Activated naive CD4-positive, alpha-beta T cell treated with anti-CD3 and anti-CD28 coated beads, Interleukin-2, amount 10 ng/mL, durations not matched to agents 7 days and 5 days (primary cell): Measurements from ENCODE around the gene AMBN.

Experiments used
- CTCF ChIA-PET: fragments of 350-600 bp; sonication (Branson Sonifier 250); formaldehyde crosslinking; loops from one replicate; lab custom pipeline; 2021; ENCODE audit warnings: antibody characterized with exemption; lab: Charles Lee
- DNase-seq: peaks from one replicate; pipeline ENCODE4 v3.0.0-alpha.2; 2020
- H3K27ac Mint-ChIP-seq: one replicate; pipeline ENCODE4 v1.8.0; 2021; ENCODE audit warnings: mild to moderate bottlenecking, moderate library complexity, mixed read lengths
- H3K27me3 Mint-ChIP-seq: one replicate; pipeline ENCODE4 v1.8.0; 2021; ENCODE audit warnings: mild to moderate bottlenecking, mixed read lengths
- H3K36me3 Mint-ChIP-seq: one replicate; pipeline ENCODE4 v1.8.0; 2021; ENCODE audit warnings: mixed read lengths
- H3K4me1 Mint-ChIP-seq: one replicate; pipeline ENCODE4 v1.8.0; 2021; ENCODE audit warnings: mixed read lengths
- H3K4me3 Mint-ChIP-seq: one replicate; pipeline ENCODE4 v1.8.0; 2021; ENCODE audit warnings: mild to moderate bottlenecking, moderate library complexity, mixed read lengths
- H3K9me3 Mint-ChIP-seq: one replicate; pipeline ENCODE4 v1.8.0; 2021; ENCODE audit warnings: mixed read lengths

The AMBN gene

DNA sequence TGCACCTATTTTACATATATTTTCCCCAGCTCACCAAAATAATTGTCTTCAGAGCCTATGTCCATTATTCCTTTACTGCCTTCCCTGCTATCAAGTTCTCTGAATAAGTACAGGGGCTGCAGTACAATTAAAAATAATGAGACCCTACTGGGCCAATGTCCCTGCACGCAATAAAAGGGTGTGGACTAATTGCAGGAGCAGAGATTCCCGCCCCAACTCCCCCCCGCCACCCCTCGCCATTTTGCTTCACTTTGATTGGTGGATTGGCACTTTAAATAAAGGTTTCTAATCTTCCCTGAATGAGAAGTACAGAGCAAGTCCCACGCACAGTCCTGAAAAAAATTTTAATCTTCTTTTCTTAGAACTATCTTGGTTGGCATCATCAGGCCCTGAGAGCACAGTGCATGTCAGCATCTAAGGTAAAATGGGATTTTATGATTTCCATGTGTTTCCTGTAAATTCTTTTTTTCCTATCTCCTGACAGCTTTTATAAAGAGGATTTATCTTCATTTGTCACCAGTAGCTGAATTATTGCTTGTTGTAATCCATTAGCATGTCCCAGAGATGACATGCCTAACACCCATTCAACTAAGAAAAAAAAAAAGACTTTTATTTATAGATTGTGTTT lies at the start of gene AMBN:
Gene AMBN, plus strand, starts transcription at position 302 of the 628 bp plus-strand sequence. Its CDS starts 103 bp downstream, at position 405.
- H3K9me3 Mint-ChIP-seq: no peaks in the 10 kb centered on the region

DNA sequence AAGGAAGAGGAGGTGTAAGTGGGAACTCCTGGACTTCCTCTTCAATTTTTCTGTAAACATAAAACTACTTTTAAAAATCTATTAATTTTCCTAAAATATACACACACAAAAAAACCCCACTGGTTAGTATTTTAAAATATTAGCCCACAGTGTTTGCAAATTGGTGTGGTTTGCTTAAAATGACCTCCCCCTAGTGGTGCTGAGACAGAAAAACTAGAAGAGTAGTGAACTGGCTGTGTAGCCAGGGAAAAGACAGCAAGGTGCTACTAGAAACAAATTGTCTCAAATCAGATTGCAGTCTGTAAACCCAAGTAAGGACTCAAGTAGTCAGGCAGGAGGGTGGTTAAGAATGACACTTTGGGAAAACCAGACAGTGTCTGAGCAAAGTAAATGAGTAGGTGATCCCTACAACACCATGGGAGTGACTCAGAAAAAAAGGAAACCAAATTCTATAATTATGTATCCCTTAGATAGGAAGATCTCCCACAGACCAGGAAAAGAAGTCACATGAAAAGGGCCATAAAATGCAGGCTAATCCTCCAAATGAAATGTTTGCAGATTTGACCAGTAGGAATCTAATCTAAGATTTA lies 47.7 kb upstream of the AMBN start:
- H3K4me1 Mint-ChIP-seq: no peaks in the 10 kb centered on the region
- H3K27ac Mint-ChIP-seq: no peak overlapping the region
- DNase-seq: no peak
- no peaks in the 10 kb centered on the region for H3K9me3 Mint-ChIP-seq
- H3K36me3 Mint-ChIP-seq: no peaks in the 10 kb centered on the region
- H3K4me3 Mint-ChIP-seq: no peak overlapping the region
- CTCF ChIA-PET: no interaction called here
- peaks cover 12% of the 10 kb centered on the region for H3K27me3 Mint-ChIP-seq

More for the DNA sequence above, at the start of gene AMBN:
- no peak for DNase-seq
- H3K27me3 Mint-ChIP-seq: no peaks in the 10 kb centered on the region
- CTCF ChIA-PET: no interaction called here
- no peak within 1 kb of the TSS for H3K27ac Mint-ChIP-seq
- H3K4me1 Mint-ChIP-seq: no peaks in the 10 kb centered on the region
- H3K36me3 Mint-ChIP-seq: no peaks in the 10 kb centered on the region
- H3K4me3 Mint-ChIP-seq: no peak within 1 kb of the TSS

GRCh38 chr4:70556856-70557255 lies 35.2 kb upstream of the AMBN start:
- CTCF ChIA-PET: no interaction called here
- peaks cover 7% of the 10 kb centered on the region for H3K4me1 Mint-ChIP-seq
- H3K4me3 Mint-ChIP-seq: no peak overlapping the region
- H3K27ac Mint-ChIP-seq: no peak overlapping the region
- H3K27me3 Mint-ChIP-seq: peaks cover 4% of the 10 kb centered on the region
- no peak for DNase-seq
- no peaks in the 10 kb centered on the region for H3K36me3 Mint-ChIP-seq
- no peaks in the 10 kb centered on the region for H3K9me3 Mint-ChIP-seq

GRCh38 chr4:70559211-70559830 lies 32.7 kb upstream of the AMBN start:
- Mint-ChIP-seq H3K4me3 (no peak overlapping the region), H3K9me3 (no peaks in the 10 kb centered on the region), H3K36me3 (no peaks in the 10 kb centered on the region), H3K27me3 (peaks cover 4% of the 10 kb centered on the region), H3K27ac (no peak overlapping the region), H3K4me1 (peaks cover 7% of the 10 kb centered on the region)
- CTCF ChIA-PET: interaction anchor here (0.9 to 1.7 kb wide), 2 partner anchors 12 to 53 kb away, joined by 4 to 5 read pairs; no protein-coding TSS in a partner anchor
- peak; percentile 55 for DNase-seq

GRCh38 chr4:70559924-70560323 lies 32.1 kb upstream of the AMBN start:
- no peaks in the 10 kb centered on the region for H3K9me3 Mint-ChIP-seq
- H3K27me3 Mint-ChIP-seq: peaks cover 4% of the 10 kb centered on the region
- no peak overlapping the region for H3K4me3 Mint-ChIP-seq
- peaks cover 7% of the 10 kb centered on the region for H3K4me1 Mint-ChIP-seq
- CTCF ChIA-PET: interaction anchor here (1.7 kb wide), 1 partner anchor 12 kb away, joined by 5 read pairs; no protein-coding TSS in a partner anchor
- H3K27ac Mint-ChIP-seq: no peak overlapping the region
- DNase-seq: no peak
- H3K36me3 Mint-ChIP-seq: no peaks in the 10 kb centered on the region

DNA sequence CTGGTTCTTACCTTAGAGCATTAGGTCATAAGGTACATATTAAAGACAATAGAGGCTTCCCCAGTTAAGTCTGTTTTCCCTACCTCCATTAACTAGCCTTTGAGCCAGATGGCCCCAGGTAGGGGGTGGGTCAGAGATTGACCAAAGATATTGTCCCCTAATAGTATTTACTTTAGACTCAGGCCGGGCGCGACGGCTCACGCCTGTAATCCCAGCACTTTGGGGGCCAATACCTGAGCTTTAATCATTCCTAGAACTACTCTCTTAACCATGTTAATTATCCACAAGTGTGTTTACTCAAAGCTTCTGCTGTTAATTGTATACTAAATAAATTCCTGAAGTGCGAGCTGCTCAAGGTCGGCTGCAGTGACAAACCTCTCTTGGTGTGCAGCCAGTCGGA lies 28.0 kb upstream of the AMBN start:
- CTCF ChIA-PET: interaction anchor here (0.6 kb wide), 1 partner anchor 661 kb away, joined by 4 read pairs; no protein-coding TSS in a partner anchor
- H3K27ac Mint-ChIP-seq: no peak overlapping the region
- H3K4me3 Mint-ChIP-seq: no peak overlapping the region
- H3K9me3 Mint-ChIP-seq: no peaks in the 10 kb centered on the region
- H3K27me3 Mint-ChIP-seq: peaks cover 4% of the 10 kb centered on the region
- DNase-seq: no peak
- no peaks in the 10 kb centered on the region for H3K36me3 Mint-ChIP-seq
- no peaks in the 10 kb centered on the region for H3K4me1 Mint-ChIP-seq

- no peak overlapping the region for H3K27ac Mint-ChIP-seq
- CTCF ChIA-PET: interaction anchor here (1.9 kb wide), 1 partner anchor 11 kb away, joined by 5 read pairs; no protein-coding TSS in a partner anchor
Observed at GRCh38 chr4:70570796-70571195, 21.3 kb upstream of the AMBN start.

DNA sequence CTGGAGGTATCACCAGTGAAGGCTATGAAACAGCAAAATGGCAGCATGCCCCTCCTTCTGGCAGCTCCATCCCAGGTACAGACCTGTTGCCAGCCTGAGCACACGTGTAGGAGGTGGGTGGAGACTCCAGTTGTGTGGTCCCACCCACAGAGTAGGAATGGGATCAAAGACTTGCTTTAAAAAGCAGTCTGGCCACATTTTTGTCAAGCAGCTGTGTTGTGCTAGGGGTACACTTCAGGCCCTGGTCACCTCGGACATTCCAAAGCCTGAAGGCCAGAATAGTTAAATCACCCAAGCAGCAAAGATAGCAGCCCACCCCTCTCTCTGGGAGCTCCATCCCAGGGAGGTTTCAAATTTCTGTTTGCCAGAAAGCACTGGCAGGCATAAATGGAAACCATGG lies 20.3 kb upstream of the AMBN start:
- DNase-seq: no peak
- Mint-ChIP-seq H3K36me3 (no peaks in the 10 kb centered on the region), H3K4me3 (no peak overlapping the region), H3K27ac (no peak overlapping the region), H3K4me1 (no peaks in the 10 kb centered on the region), H3K27me3 (no peaks in the 10 kb centered on the region), H3K9me3 (no peaks in the 10 kb centered on the region)
- CTCF ChIA-PET: interaction anchor here (1.9 kb wide), 1 partner anchor 12 kb away, joined by 5 read pairs; no protein-coding TSS in a partner anchor

More at GRCh38 chr4:70570796-70571195, 21.3 kb upstream of the AMBN start:
- no peaks in the 10 kb centered on the region for H3K9me3 Mint-ChIP-seq
- no peak overlapping the region for H3K4me3 Mint-ChIP-seq
- H3K4me1 Mint-ChIP-seq: no peaks in the 10 kb centered on the region
- no peak for DNase-seq
- H3K36me3 Mint-ChIP-seq: no peaks in the 10 kb centered on the region
- no peaks in the 10 kb centered on the region for H3K27me3 Mint-ChIP-seq

- no peaks in the 10 kb centered on the region for H3K4me1 Mint-ChIP-seq
- H3K4me3 Mint-ChIP-seq: no peak overlapping the region
- CTCF ChIA-PET: no interaction called here
- no peak for DNase-seq
- H3K27ac Mint-ChIP-seq: no peak overlapping the region
- H3K9me3 Mint-ChIP-seq: no peaks in the 10 kb centered on the region
- no peaks in the 10 kb centered on the region for H3K36me3 Mint-ChIP-seq
- peaks cover 7% of the 10 kb centered on the region for H3K27me3 Mint-ChIP-seq
Observed at GRCh38 chr4:70575964-70576363, 16.1 kb upstream of the AMBN start.

DNA sequence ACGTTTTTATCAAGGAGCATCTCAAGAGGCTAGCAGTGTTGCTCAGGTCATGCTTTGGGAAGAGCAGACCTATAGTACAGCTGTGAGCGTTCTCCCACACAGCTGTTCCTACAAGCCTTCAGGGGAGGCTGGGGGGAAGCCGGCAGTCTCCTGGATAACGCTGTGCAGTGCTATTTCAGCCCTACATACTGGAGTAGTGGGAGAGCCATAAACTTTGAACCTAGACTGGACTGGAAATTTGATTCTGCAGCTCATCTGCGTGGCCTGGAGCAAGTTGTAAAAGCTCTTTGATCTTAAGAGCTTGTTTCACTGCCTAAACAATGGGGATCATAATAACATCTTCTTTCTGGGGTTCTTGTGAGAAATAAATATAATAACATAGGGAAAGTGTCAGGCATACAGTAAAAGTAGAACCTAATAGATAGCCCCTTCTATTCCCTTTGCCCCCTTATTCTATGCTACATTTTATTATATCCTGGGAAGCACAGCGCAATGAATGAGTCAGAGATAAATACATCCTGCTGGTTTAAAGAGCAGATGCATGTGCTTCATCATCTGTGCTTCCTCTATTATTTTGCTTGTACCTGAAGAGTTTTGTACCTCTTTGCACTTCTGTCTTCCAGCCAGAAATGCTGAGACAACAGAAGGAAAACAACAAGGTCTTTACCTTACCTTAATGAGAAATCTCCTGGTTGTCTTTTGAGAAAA lies 14.7 kb upstream of the AMBN start:
- H3K27ac Mint-ChIP-seq: no peak overlapping the region

GRCh38 chr4:70581980-70582379 lies 10.1 kb upstream of the AMBN start:
- no peaks in the 10 kb centered on the region for H3K9me3 Mint-ChIP-seq
- H3K27me3 Mint-ChIP-seq: peaks cover 7% of the 10 kb centered on the region
- H3K4me3 Mint-ChIP-seq: no peak overlapping the region
- no peak for DNase-seq
- H3K36me3 Mint-ChIP-seq: no peaks in the 10 kb centered on the region
- no peaks in the 10 kb centered on the region for H3K4me1 Mint-ChIP-seq
- CTCF ChIA-PET: no interaction called here
- H3K27ac Mint-ChIP-seq: no peak overlapping the region

More for the DNA sequence above, 14.7 kb upstream of the AMBN start:
- H3K4me3 Mint-ChIP-seq: no peak overlapping the region
- no peaks in the 10 kb centered on the region for H3K9me3 Mint-ChIP-seq
- H3K4me1 Mint-ChIP-seq: no peaks in the 10 kb centered on the region
- H3K27me3 Mint-ChIP-seq: peaks cover 7% of the 10 kb centered on the region
- no peaks in the 10 kb centered on the region for H3K36me3 Mint-ChIP-seq
- CTCF ChIA-PET: no interaction called here
- DNase-seq: no peak

GRCh38 chr4:70583952-70584834 lies 7.9 kb upstream of the AMBN start:
- DNase-seq: no peak
- H3K4me1 Mint-ChIP-seq: no peaks in the 10 kb centered on the region
- H3K4me3 Mint-ChIP-seq: no peak overlapping the region
- H3K27me3 Mint-ChIP-seq: no peaks in the 10 kb centered on the region
- CTCF ChIA-PET: no interaction called here
- no peaks in the 10 kb centered on the region for H3K36me3 Mint-ChIP-seq
- no peaks in the 10 kb centered on the region for H3K9me3 Mint-ChIP-seq
- H3K27ac Mint-ChIP-seq: no peak overlapping the region

- CTCF ChIA-PET: no interaction called here
- no peak overlapping the region for H3K4me3 Mint-ChIP-seq
- H3K27ac Mint-ChIP-seq: no peak overlapping the region
- H3K4me1 Mint-ChIP-seq: no peaks in the 10 kb centered on the region
- H3K27me3 Mint-ChIP-seq: no peaks in the 10 kb centered on the region
- DNase-seq: no peak
- no peaks in the 10 kb centered on the region for H3K36me3 Mint-ChIP-seq
- no peaks in the 10 kb centered on the region for H3K9me3 Mint-ChIP-seq
Observed at GRCh38 chr4:70586841-70587240, 5.2 kb upstream of the AMBN start.
